Measurements from ENCODE around the gene GALNT10. TPM values are rescaled to one million over a fixed set of nuclear protein-coding genes. Genes with fewer than 3 reads are reported as not detected.

GALNT10 gene
- total and polyA plus RNA-seq, 2 of the 8 experiments (the other 6 are each of a cell fraction or from before 2014, with no cell fraction given) = 4.6 to 15.5 TPM

DNA sequence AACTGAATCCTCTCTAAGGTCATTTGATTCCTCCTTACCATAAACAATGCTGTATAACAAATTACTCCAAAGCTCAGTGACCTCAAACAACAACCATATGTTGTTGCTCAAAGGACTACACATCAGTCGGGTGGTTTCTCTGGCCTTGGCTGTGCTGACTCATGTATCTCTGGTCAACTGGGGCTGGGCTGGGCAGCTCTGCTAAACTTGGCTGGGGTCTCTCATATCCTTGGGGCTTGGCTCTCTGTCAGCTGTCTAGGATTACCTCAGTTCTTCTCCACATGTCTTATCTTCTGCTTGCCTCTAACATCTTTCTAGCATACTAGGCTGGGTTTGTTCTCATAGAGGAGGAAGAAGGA lies 86.4 kb downstream of the GALNT10 start:
- ChIA-PET POLR2A (ENCODE audit: partially characterized antibody) (no interaction called here), CTCF (ENCODE audit: partially characterized antibody) (interaction anchor here (1.1 kb wide), 1 partner anchor 132 kb away, joined by 4 read pairs; no protein-coding TSS in a partner anchor)
- no peaks in the 10 kb centered on the region for H3K9me3 ChIP-seq (ENCODE audit: insufficient read depth in 2 of 2, low read depth in 1 of 2, low read length in 1 of 2)
- H3K36me3 ChIP-seq (ENCODE audit: control insufficient read depth in 2 of 4, insufficient read depth in 4 of 4, low read length in 3 of 4) = no peaks in the 10 kb centered on the region
- H3K4me3 ChIP-seq (ENCODE audit: extremely low read depth in 1 of 4, insufficient read depth in 2 of 4, low read depth in 3 of 4, low read length in 4 of 4) = no peak overlapping the region
- no peak overlapping the region for H3K9ac ChIP-seq (replicated peaks in 1 of 4; ENCODE audit: extremely low read depth in 1 of 4, low read depth in 3 of 4, low read length in 3 of 4)
- H3K23ac ChIP-seq (ENCODE audit: insufficient read length) = no peak overlapping the region
- no peak overlapping the region for H2AFZ ChIP-seq (ENCODE audit: low read length)
- no peaks in the 10 kb centered on the region for H3K27me3 ChIP-seq (replicated peaks in 1 of 4; ENCODE audit: control insufficient read depth in 3 of 4, extremely low read depth in 1 of 4, insufficient read depth in 3 of 4, low read length in 3 of 4)
- H2BK12ac ChIP-seq (ENCODE audit: low read depth, low read length) = no peak overlapping the region
- H4K5ac ChIP-seq (ENCODE audit: insufficient read length, low read depth, low read length) = no peak overlapping the region
- H3K56ac ChIP-seq (replicated peaks; ENCODE audit: insufficient read length, low read depth, low read length) = no peak overlapping the region
- H3K4me2 ChIP-seq (ENCODE audit: insufficient read depth in 1 of 2, low read depth in 2 of 2, low read length in 2 of 2) = no peak overlapping the region
- H2BK20ac ChIP-seq (ENCODE audit: low read length) = no peak overlapping the region
- H3K79me1 ChIP-seq (ENCODE audit: low read depth, low read length) = no peaks in the 10 kb centered on the region
- no peak overlapping the region for H4K91ac ChIP-seq (replicated peaks; ENCODE audit: insufficient read length, low read length)
- no peak overlapping the region for H2AK5ac ChIP-seq (ENCODE audit: low read depth, low read length)
- no peak overlapping the region for H2BK15ac ChIP-seq (ENCODE audit: low read length)
- H3K4ac ChIP-seq (replicated peaks; ENCODE audit: insufficient read length, low read depth, low read length) = no peak overlapping the region
- 88% methylated on average over 1 of the region's 1 CpG; no CpG with 5 or more reads in 1 of the 2 experiments for WGBS, 2 experiments (ENCODE audit: extremely low coverage in 1 of 2, insufficient coverage in 1 of 2, insufficient read length in 1 of 2, insufficient replicate concordance in 2 of 2, low coverage in 1 of 2, low lambda C conversion rate in 2 of 2, missing lambda C conversion rate in 1 of 2)
- H3K4me1 ChIP-seq (replicated peaks in 1 of 4; ENCODE audit: control insufficient read depth in 3 of 4, insufficient read depth in 4 of 4, low read length in 3 of 4) = no peaks in the 10 kb centered on the region
- no peak overlapping the region for H4K8ac ChIP-seq (ENCODE audit: extremely low read depth, insufficient read depth, low read length)
- no peaks in the 10 kb centered on the region for H3K23me2 ChIP-seq (ENCODE audit: low read depth, low read length)
- H2BK5ac ChIP-seq (ENCODE audit: low read depth, low read length) = no peak overlapping the region
- no peaks in the 10 kb centered on the region for H3K79me2 ChIP-seq (ENCODE audit: control insufficient read depth in 1 of 2, insufficient read depth in 2 of 2, low read length in 2 of 2)
- H3K14ac ChIP-seq (ENCODE audit: insufficient read length) = no peak overlapping the region
- no peak overlapping the region for H3K18ac ChIP-seq (ENCODE audit: extremely low read depth, low read length)
- peaks cover 0 to 2% of the 10 kb centered on the region in 2 experiments for H4K20me1 ChIP-seq (replicated peaks in 1 of 2; ENCODE audit: control insufficient read depth in 1 of 2, insufficient read depth in 2 of 2, low read length in 2 of 2)
- DNase-seq (ENCODE audit: low read depth in 1 of 2, low spot score in 2 of 2) (no peak), FAIRE-seq (no peak)
- H3K27ac ChIP-seq (ENCODE audit: low read depth, low read length) = no peak overlapping the region
- no peak overlapping the region for H2BK120ac ChIP-seq (replicated peaks; ENCODE audit: low read depth, low read length)
- TF ChIP-seq TBP (IDR thresholded peaks at IDR 0.05; ENCODE audit: low read depth, low read length) (no peak), POLR2AphosphoS5 (IDR thresholded peaks at IDR 0.05; ENCODE audit: low read depth, low read length) (no peak), NRF1 (IDR thresholded peaks at IDR 0.05; ENCODE audit: low read depth, low read length) (no peak), USF2 (IDR thresholded peaks at IDR 0.05; ENCODE audit: low read length) (no peak), HDAC6 (IDR thresholded peaks at IDR 0.05; ENCODE audit: low read depth, low read length) (no peak), ASH2L (IDR thresholded peaks at IDR 0.05; ENCODE audit: low read length) (no peak), CHD1 (IDR thresholded peaks at IDR 0.05; ENCODE audit: low read depth, low read length) (no peak), SP4 (IDR thresholded peaks at IDR 0.05; ENCODE audit: low read length) (no peak), E2F6 (IDR thresholded peaks at IDR 0.05) (no peak), SIX5 (IDR thresholded peaks at IDR 0.05; ENCODE audit: low read depth, low read length) (no peak), KDM1A (IDR thresholded peaks at IDR 0.05; ENCODE audit: borderline replicate concordance, low read length) (no peak), SP2 (IDR thresholded peaks at IDR 0.05; ENCODE audit: low read length) (no peak), EP300 (IDR thresholded peaks at IDR 0.05; ENCODE audit: borderline replicate concordance in 1 of 2, low read depth in 2 of 2, low read length in 2 of 2) (no peak), CHD2 (IDR thresholded peaks at IDR 0.05; ENCODE audit: low read length) (no peak)
